HL-60 (cell line): ENCODE data around the gene UBN1.

Experiments
- CTCF ChIP-seq: IDR thresholded peaks from one replicate; pipeline ENCODE4 v1.5.1; 2011; ENCODE audit warnings: low read length, control low read depth, inconsistent platforms; ENCODE audit not compliant: insufficient read depth
- POLR2AphosphoS5 ChIP-seq: IDR thresholded peaks from 2 replicates; pipeline ENCODE4 v1.6.1; 2012; ENCODE audit warnings: low read depth
- REST ChIP-seq: IDR thresholded peaks from 2 replicates; pipeline ENCODE4 v1.6.1; 2012; ENCODE audit warnings: low read depth; ENCODE audit not compliant: insufficient replicate concordance

GRCh38 chr16:4914528-4915225 is 67.4 kb downstream of the UBN1 start:
- TF ChIP-seq POLR2AphosphoS5 (no peak), CTCF (no peak), REST (no peak)
